DOHH2 (cell line): ENCODE results near the gene MAP3K20.

Source experiments
- CTCF ChIP-seq: fragments of 200-600 bp; sonication (generic); IDR thresholded peaks from one replicate; pipeline ENCODE4 v1.5.1; 2014; ENCODE audit warnings: antibody characterized with exemption, mild to moderate bottlenecking, low read depth, low read length; ENCODE audit not compliant: poor library complexity, severe bottlenecking
- EZH2phosphoT487 ChIP-seq: fragments of 200-600 bp; sonication (generic); IDR thresholded peaks from 2 replicates; pipeline ENCODE4 v1.6.1; 2017; ENCODE audit warnings: borderline replicate concordance, mild to moderate bottlenecking, antibody characterized with exemption, low read length, moderate library complexity, mixed read lengths

DNA sequence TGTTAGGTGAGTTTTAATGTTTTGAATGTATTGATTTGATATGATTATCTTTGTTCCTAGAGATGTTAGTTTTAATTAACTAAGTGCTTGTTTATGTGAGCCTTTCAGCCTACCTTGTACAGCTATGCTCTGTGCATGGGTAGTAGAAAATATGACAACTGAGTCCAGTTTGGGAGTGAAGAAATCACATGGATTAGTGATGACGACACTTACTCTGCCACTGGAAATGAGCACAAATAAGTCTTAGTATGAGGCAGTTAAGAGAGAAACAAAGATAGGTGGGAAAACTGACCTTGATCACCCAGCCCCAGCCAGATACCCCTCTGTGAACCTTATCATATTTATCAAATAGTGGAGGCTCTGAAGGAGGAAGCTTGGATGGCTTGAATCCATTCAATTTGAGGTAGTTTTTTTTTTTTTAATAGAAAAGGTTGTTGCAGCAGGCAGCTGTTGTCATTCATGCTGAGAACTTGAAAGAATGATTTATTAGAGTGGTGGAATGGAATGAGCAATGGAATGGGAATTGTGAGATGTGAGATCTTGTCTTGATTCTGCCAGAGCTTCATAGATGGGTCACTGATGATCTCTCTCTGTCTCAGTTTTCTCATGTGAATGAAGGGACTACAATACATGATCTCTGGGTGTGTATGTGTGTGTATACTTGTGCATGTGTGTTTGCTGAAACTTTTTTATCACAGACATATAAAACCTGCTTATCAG lies 96.4 kb downstream of the MAP3K20 start:
- TF ChIP-seq CTCF (no peak), EZH2phosphoT487 (no peak)
